Neural progenitor cell (in vitro differentiated cells): ENCODE results near the gene ARHGEF2. TPM values are rescaled to one million over a fixed set of nuclear protein-coding genes. Genes with fewer than 3 reads are reported as not detected.
A peak's percentile ranks its signal among the peaks of the same experiment; 100 is the strongest.

Source experiments
- DNase-seq: peaks from one replicate; pipeline ENCODE4 v3.0.0-alpha.2; 2016; ENCODE audit warnings: low spot score
- H2AFZ ChIP-seq: fragments of 200-600 bp; sonication (generic); replicated peaks from 2 replicates; pipeline ENCODE4 v1.6.1; 2016; ENCODE audit warnings: antibody characterized with exemption
- H3F3A ChIP-seq: fragments of 200-600 bp; sonication (generic); 2 replicates; pipeline ENCODE4 v1.6.1; 2016; ENCODE audit warnings: antibody characterized with exemption, low read depth
- H3K27ac ChIP-seq: fragments of 200-600 bp; sonication (generic); 2 replicates; pipeline ENCODE4 v1.5.1; 2016; ENCODE audit warnings: mild to moderate bottlenecking
- H3K27me3 ChIP-seq: fragments of 200-600 bp; sonication (generic); 2 replicates; pipeline ENCODE4 v1.6.1; 2016; ENCODE audit warnings: mild to moderate bottlenecking, moderate library complexity
- H3K36me3 ChIP-seq: fragments of 200-600 bp; sonication (generic); 2 replicates; pipeline ENCODE4 v1.5.1; 2016
- H3K4me1 ChIP-seq: fragments of 200-600 bp; sonication (generic); 2 replicates; pipeline ENCODE4 v1.6.1; 2016; ENCODE audit warnings: mixed run types
- H3K4me2 ChIP-seq: fragments of 200-600 bp; sonication (generic); 2 replicates; pipeline ENCODE4 v1.6.1; 2016
- H3K4me3 ChIP-seq: fragments of 200-600 bp; sonication (generic); 2 replicates; pipeline ENCODE4 v1.5.1; 2016
- H3K79me2 ChIP-seq: fragments of 200-600 bp; sonication (generic); 2 replicates; pipeline ENCODE4 v1.6.1; 2016; ENCODE audit warnings: low read depth
- H3K9ac ChIP-seq: fragments of 200-600 bp; sonication (generic); 2 replicates; pipeline ENCODE4 v1.6.1; 2016
- H3K9me3 ChIP-seq: fragments of 200-600 bp; sonication (generic); 2 replicates; pipeline ENCODE4 v1.5.1; 2016; ENCODE audit warnings: low read depth
- H4K20me1 ChIP-seq: fragments of 200-600 bp; sonication (generic); 2 replicates; pipeline ENCODE4 v1.6.1; 2016; ENCODE audit warnings: low read depth
- H3K27ac Mint-ChIP-seq: 3 replicates; pipeline ENCODE4 v1.8.0; 2021; ENCODE audit warnings: mixed read lengths
- H3K27me3 Mint-ChIP-seq: 2 replicates; pipeline ENCODE4 v1.8.0; 2022; ENCODE audit warnings: low read depth, mild to moderate bottlenecking, inconsistent platforms, moderate library complexity, mixed read lengths; ENCODE audit not compliant: insufficient read depth
- H3K36me3 Mint-ChIP-seq: 3 replicates; pipeline ENCODE4 v1.8.0; 2021; ENCODE audit warnings: mixed read lengths
- H3K4me1 Mint-ChIP-seq: 3 replicates; pipeline ENCODE4 v1.8.0; 2021; ENCODE audit warnings: mixed read lengths
- H3K4me3 Mint-ChIP-seq: 3 replicates; pipeline ENCODE4 v1.8.0; 2021; ENCODE audit warnings: mild to moderate bottlenecking, moderate library complexity, mixed read lengths
- H3K9me3 Mint-ChIP-seq: 3 replicates; pipeline ENCODE4 v1.8.0; 2020; ENCODE audit warnings: mixed read lengths
- EZH2 ChIP-seq: fragments of 200-600 bp; sonication (generic); IDR thresholded peaks from 2 replicates; pipeline ENCODE4 v1.6.1; 2017; ENCODE audit warnings: antibody characterized with exemption, mild to moderate bottlenecking, moderate library complexity
- EZH2phosphoT487 ChIP-seq: fragments of 200-600 bp; sonication (generic); IDR thresholded peaks from 2 replicates; pipeline ENCODE4 v1.6.1; 2017; ENCODE audit warnings: antibody characterized with exemption
- total RNA-seq: library from RNA; depleted of rRNA; stranded (reverse); fragments of >200 nt; gene quantifications from 2 replicates; pipeline ENCODE4 v1.2.3, GENCODE V29; 2015; ENCODE audit warnings: low replicate concordance
- TF ChIP-seq, protein P1 (sequence below): fragments of 200-600 bp; sonication (generic); IDR thresholded peaks from 2 replicates; pipeline ENCODE4 v1.5.1; 2017; ENCODE audit warnings: antibody characterized with exemption, mild to moderate bottlenecking

The ARHGEF2 gene
- total RNA-seq, 1 donor from 2014 or later = 79.7 TPM

DNA sequence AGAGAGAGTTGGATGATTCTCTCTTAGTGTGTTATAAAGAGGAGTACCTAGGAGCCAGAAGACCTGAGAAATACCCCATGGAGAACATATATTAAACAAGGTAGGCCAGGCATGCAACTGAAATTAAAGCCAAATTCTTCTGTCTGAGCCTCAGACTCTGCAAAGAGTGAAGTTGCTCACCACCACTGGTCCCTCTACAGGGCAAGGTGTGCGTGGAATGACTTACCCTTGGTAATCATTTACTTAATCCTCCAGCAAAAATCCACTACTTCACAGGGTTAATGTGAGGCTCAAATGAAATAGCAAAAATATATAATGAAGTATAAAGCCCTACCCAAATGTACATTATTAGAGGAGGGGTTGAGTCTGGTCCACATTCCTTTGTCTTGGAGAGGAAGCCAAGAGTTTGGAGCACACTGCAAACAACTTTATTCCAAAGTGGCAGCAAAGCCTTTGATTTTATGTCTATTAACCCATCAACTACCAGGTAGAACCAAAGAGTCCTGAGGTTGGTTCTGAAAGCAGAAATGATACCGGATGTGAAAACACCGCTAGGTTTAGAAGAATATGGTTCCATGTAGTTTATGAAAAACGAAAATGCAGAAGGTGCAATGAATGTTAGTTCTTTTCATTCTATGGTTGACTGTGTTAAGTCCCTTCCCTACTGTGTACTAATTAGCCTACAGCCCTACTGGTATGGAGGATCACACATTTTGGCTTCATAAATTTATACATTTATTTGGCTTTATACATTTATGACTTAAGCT is 33.9 kb upstream of the ARHGEF2 start:
- no peak overlapping the region for H2AFZ ChIP-seq
- peaks cover 27% of the 10 kb centered on the region for H3K36me3 ChIP-seq
- H3K36me3 Mint-ChIP-seq = peaks cover 47% of the 10 kb centered on the region
- H3K4me3 ChIP-seq = no peak overlapping the region
- no peaks in the 10 kb centered on the region for H3K9me3 Mint-ChIP-seq
- H3K4me1 Mint-ChIP-seq = peaks cover 23% of the 10 kb centered on the region
- H3K9me3 ChIP-seq = no peaks in the 10 kb centered on the region
- H3K27ac Mint-ChIP-seq = no peak overlapping the region
- peaks cover 30% of the 10 kb centered on the region for H3F3A ChIP-seq
- H3K79me2 ChIP-seq = peaks cover 7% of the 10 kb centered on the region
- H3K4me3 Mint-ChIP-seq = no peak overlapping the region
- TF ChIP-seq, protein P1, sequence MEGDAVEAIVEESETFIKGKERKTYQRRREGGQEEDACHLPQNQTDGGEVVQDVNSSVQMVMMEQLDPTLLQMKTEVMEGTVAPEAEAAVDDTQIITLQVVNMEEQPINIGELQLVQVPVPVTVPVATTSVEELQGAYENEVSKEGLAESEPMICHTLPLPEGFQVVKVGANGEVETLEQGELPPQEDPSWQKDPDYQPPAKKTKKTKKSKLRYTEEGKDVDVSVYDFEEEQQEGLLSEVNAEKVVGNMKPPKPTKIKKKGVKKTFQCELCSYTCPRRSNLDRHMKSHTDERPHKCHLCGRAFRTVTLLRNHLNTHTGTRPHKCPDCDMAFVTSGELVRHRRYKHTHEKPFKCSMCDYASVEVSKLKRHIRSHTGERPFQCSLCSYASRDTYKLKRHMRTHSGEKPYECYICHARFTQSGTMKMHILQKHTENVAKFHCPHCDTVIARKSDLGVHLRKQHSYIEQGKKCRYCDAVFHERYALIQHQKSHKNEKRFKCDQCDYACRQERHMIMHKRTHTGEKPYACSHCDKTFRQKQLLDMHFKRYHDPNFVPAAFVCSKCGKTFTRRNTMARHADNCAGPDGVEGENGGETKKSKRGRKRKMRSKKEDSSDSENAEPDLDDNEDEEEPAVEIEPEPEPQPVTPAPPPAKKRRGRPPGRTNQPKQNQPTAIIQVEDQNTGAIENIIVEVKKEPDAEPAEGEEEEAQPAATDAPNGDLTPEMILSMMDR = no peak
- TF ChIP-seq EZH2phosphoT487 (no peak), EZH2 (no peak)
- H3K27me3 ChIP-seq = no peaks in the 10 kb centered on the region
- no peak for DNase-seq
- no peak overlapping the region for H3K27ac ChIP-seq
- peaks cover 15% of the 10 kb centered on the region for H3K4me1 ChIP-seq
- H3K9ac ChIP-seq = no peak overlapping the region
- no peak overlapping the region for H3K4me2 ChIP-seq
- peaks cover 22% of the 10 kb centered on the region for H4K20me1 ChIP-seq
- H3K27me3 Mint-ChIP-seq = no peaks in the 10 kb centered on the region

DNA sequence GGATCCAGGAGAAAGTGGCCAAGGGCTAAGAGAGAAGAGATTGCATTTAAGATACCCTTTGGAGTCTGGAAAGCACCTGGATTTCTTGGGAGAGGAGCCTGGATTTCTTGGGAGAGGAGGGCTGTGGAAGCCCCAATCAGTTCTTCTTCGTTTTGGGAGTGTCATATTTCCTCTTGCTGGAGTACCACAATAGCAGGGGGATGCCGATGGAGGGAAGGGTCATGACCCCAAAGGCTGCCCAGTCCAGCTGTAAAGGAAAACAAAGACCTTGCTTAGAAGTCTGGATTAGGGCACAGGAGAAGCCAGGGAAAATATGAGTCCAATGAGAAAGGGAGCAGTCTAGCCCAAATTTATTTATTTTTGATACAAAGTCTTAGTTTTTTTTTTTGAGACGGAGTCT is 31.1 kb upstream of the ARHGEF2 start:
- Mint-ChIP-seq H3K4me1 (peaks cover 23% of the 10 kb centered on the region), H3K4me3 (peak overlapping the region; percentile 54), H3K27me3 (no peaks in the 10 kb centered on the region), H3K9me3 (no peaks in the 10 kb centered on the region), H3K36me3 (peaks cover 36% of the 10 kb centered on the region), H3K27ac (peak overlapping the region; percentile 68)
- Histone ChIP-seq H3K27me3 (no peaks in the 10 kb centered on the region), H3K9me3 (no peaks in the 10 kb centered on the region), H3K4me3 (no peak overlapping the region), H2AFZ (no peak overlapping the region), H3K27ac (peak overlapping the region; percentile 42), H3K9ac (no peak overlapping the region), H3K36me3 (peaks cover 11% of the 10 kb centered on the region), H3K79me2 (no peaks in the 10 kb centered on the region), H3F3A (peaks cover 40% of the 10 kb centered on the region), H4K20me1 (peaks cover 22% of the 10 kb centered on the region), H3K4me2 (peak overlapping the region; percentile 59), H3K4me1 (peaks cover 19% of the 10 kb centered on the region)
- TF ChIP-seq EZH2 (no peak), EZH2phosphoT487 (no peak)
- TF ChIP-seq, protein P1 = no peak
- peak; percentile 79 for DNase-seq

DNA sequence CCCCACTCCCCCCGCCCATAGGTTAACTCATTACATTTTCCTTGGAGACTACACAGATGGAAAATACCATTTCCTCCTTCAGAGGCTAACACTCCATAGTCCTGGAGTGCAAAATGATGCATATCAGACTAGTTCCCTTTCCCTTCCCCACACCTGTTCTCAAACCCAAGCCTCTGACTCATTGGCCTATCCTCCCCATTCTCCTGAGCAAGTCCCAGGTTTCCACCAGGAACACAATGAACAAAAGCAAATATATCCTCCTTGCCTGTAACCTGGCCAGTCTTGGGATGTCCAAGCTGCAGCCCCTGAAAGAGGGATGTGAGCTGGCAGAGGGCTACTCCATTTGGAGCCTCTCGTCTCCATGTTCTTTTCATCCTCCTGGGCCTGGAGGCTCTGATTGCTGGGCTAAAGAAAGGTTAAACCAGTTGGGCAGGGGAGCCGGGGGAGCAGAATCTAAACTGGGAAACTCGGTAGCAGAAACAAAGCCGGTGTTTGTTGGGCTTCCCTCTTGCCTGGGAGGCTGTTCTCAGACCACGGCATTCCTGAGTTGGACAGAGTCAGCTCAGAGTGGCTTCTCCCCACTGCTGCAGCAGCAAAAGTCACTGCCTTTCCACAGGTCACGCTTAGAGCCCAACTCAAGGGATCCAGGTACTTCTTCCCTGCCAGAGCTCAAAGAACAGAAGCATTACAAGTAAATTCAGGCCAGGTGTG is 28.5 kb upstream of the ARHGEF2 start:
- H3K36me3 Mint-ChIP-seq = peaks cover 26% of the 10 kb centered on the region
- Histone ChIP-seq H3K79me2 (no peaks in the 10 kb centered on the region), H3K27ac (peak overlapping the region; percentile 78), H3F3A (peaks cover 39% of the 10 kb centered on the region), H4K20me1 (peaks cover 17% of the 10 kb centered on the region), H3K36me3 (peaks cover 7% of the 10 kb centered on the region), H3K27me3 (no peaks in the 10 kb centered on the region), H3K9me3 (no peaks in the 10 kb centered on the region), H2AFZ (no peak overlapping the region), H3K4me1 (peaks cover 27% of the 10 kb centered on the region), H3K9ac (no peak overlapping the region), H3K4me3 (no peak overlapping the region), H3K4me2 (no peak overlapping the region)
- H3K27ac Mint-ChIP-seq = peak overlapping the region; percentile 15
- H3K4me3 Mint-ChIP-seq = no peak overlapping the region
- peaks cover 4% of the 10 kb centered on the region for H3K27me3 Mint-ChIP-seq
- H3K9me3 Mint-ChIP-seq = no peaks in the 10 kb centered on the region
- TF ChIP-seq, protein P1 = no peak
- TF ChIP-seq EZH2phosphoT487 (no peak), EZH2 (no peak)
- peaks cover 26% of the 10 kb centered on the region for H3K4me1 Mint-ChIP-seq
- DNase-seq = no peak
